ENCODE results near the gene SNHG17. TPM values are rescaled to one million over a fixed set of nuclear protein-coding genes. Genes with fewer than 3 reads are reported as not detected.

SNHG17 gene
- polyA plus RNA-seq, 2 of the 4 experiments (the other 2 are of a cell fraction): 125 to 154 TPM

DNA sequence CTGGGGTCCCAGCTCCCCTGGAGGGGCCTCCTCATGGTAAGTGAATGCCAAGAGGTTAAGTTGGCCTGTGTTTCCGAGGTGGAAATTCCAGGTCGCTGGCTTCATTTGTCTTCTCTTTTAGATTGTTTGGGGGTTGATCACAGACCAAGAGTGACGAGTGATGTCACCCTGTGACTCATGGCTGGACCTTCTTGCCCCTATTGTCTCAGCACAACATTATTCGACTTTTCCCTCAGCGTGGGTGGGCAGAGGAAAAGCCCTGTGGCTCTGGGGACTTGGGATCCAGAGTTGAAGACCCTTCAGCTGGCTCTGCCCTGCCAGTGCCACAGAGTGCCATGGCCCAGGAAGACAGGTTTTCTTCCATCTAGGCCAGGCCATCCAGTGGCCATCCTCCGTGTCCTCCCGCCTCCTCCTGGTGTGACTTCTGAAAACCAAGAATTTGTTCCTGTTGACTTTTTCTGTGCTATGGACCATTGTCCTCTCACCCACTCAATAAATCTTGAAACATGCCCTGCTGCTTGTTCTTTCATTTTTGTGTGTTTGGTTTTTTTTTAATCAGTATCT is 15.4 kb upstream of the SNHG17 start:
- Histone ChIP-seq H3K9me3 (no peaks in the 10 kb centered on the region), H3K4me1 (peaks cover 14% of the 10 kb centered on the region), H3K4me2 (no peak overlapping the region), H3K27ac (no peak overlapping the region), H3K4me3 (no peak overlapping the region)
- WGBS (ENCODE audit: missing lambda C conversion rate): 87% methylated on average over 7 of the region's 7 CpGs
- TF ChIP-seq MAZ (IDR thresholded peaks at IDR 0.05; ENCODE audit: borderline replicate concordance, low read depth, low read length) (no peak), MAFK (IDR thresholded peaks at IDR 0.05; ENCODE audit: partially characterized antibody) (no peak), BHLHE40 (IDR thresholded peaks at IDR 0.05; ENCODE audit: low read depth, low read length) (no peak), HEYL (CRISPR knock-in tag; IDR thresholded peaks at IDR 0.05) (no peak), HES2 (IDR thresholded peaks at IDR 0.05) (no peak), ZSCAN20 (CRISPR knock-in tag; IDR thresholded peaks at IDR 0.05) (no peak), TFCP2L1 (CRISPR knock-in tag; IDR thresholded peaks at IDR 0.05) (no peak), BCL3 (IDR thresholded peaks at IDR 0.05) (no peak), GATA3 (IDR thresholded peaks at IDR 0.05; ENCODE audit: borderline replicate concordance) (no peak), CEBPB (IDR thresholded peaks at IDR 0.05) (no peak), POLR2AphosphoS2 (conservative IDR thresholded peaks at IDR 0.05; ENCODE audit: low read length) (no peak), ZNF302 (CRISPR knock-in tag; IDR thresholded peaks at IDR 0.05) (no peak), MYC (IDR thresholded peaks at IDR 0.05; ENCODE audit: borderline replicate concordance, low read length) (no peak), RFX5 (IDR thresholded peaks at IDR 0.05) (no peak), RAD21 (conservative IDR thresholded peaks at IDR 0.05 in 1 of 2, IDR thresholded peaks at IDR 0.05 in 1 of 2) (no peak), CBX8 (IDR thresholded peaks at IDR 0.05) (no peak), RNF2 (IDR thresholded peaks at IDR 0.05; ENCODE audit: borderline replicate concordance, low read depth) (no peak), ZFP36 (IDR thresholded peaks at IDR 0.05; ENCODE audit: borderline replicate concordance, partially characterized antibody) (no peak), FOSB (CRISPR knock-in tag; IDR thresholded peaks at IDR 0.05) (no peak)
- DNase-seq (ENCODE audit: low read depth in 1 of 2, low spot score in 1 of 2) (no peak), FAIRE-seq (no peak), ATAC-seq (no peak)
- ChIA-PET CTCF (interaction anchor here (4.5 to 12.0 kb wide), 3 partner anchors 12 to 19 kb away, joined by 14 to 142 read pairs (median 110); partner anchors contain the start of genes RALGAPB and SNHG17), POLR2A (no interaction called here)

DNA sequence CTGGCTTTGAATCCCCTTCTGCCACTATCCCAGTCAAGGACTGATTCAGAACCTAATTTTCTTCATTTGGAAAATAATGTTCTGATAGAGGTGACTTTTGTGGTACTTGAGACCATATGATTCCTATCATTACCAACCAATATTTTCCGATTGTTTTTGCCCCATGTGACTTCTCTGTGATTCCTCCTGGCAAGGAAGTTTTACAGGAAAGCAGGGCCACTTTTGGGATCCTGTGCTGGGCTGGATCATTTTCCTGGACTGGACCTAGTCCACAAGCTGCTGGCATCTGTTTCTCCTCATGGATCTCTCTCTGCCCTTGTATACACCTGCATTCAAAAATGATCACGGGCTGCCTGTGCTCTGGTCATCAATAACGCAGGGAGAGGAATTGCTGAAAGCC is 13.9 kb upstream of the SNHG17 start:
- CTCF ChIA-PET: interaction anchor here (8.9 to 12.0 kb wide), 2 partner anchors 17 to 21 kb away, joined by 110 to 142 read pairs; partner anchors contain the start of genes RALGAPB and SNHG17
- no peak overlapping the region for H3K4me2 ChIP-seq
- H3K4me1 ChIP-seq: peaks cover 14% of the 10 kb centered on the region
- POLR2A ChIA-PET: no interaction called here
- 90% methylated on average over 3 of the region's 3 CpGs for WGBS (ENCODE audit: missing lambda C conversion rate)
- TF ChIP-seq CEBPB (IDR thresholded peaks at IDR 0.05) (no peak), POLR2AphosphoS2 (conservative IDR thresholded peaks at IDR 0.05; ENCODE audit: low read length) (no peak), NR3C1 (IDR thresholded peaks at IDR 0.05) (no peak), BHLHE40 (IDR thresholded peaks at IDR 0.05; ENCODE audit: low read depth, low read length) (no peak), KDM1A (IDR thresholded peaks at IDR 0.05; ENCODE audit: low read depth) (no peak), ESRRA (IDR thresholded peaks at IDR 0.05; ENCODE audit: borderline replicate concordance, low read length) (no peak), ZC3H11A (IDR thresholded peaks at IDR 0.05) (no peak), RNF2 (IDR thresholded peaks at IDR 0.05; ENCODE audit: borderline replicate concordance, low read depth) (no peak), JUNB (IDR thresholded peaks at IDR 0.05) (no peak), RFX5 (IDR thresholded peaks at IDR 0.05) (no peak), ZNF302 (CRISPR knock-in tag; IDR thresholded peaks at IDR 0.05) (no peak), RAD21 (conservative IDR thresholded peaks at IDR 0.05 in 1 of 2, IDR thresholded peaks at IDR 0.05 in 1 of 2) (no peak), TP53 (CRISPR knock-in tag; IDR thresholded peaks at IDR 0.05) (no peak), FOSL2 (IDR thresholded peaks at IDR 0.05) (no peak), FOSL2 (CRISPR knock-in tag; IDR thresholded peaks at IDR 0.05) (no peak), FOSB (CRISPR knock-in tag; IDR thresholded peaks at IDR 0.05) (no peak)
- H3K27ac ChIP-seq: no peak overlapping the region
- H3K9me3 ChIP-seq: no peaks in the 10 kb centered on the region
- ATAC-seq (no peak), DNase-seq (ENCODE audit: low read depth in 1 of 2, low spot score in 1 of 2) (no peak), FAIRE-seq (no peak)
- H3K4me3 ChIP-seq: no peak overlapping the region

All from A549 (cell line).